PC-3 (cell line): ENCODE measurements around the gene CACNA1D. TPM values are rescaled to one million over a fixed set of nuclear protein-coding genes. Genes with fewer than 3 reads are reported as not detected.

ENCODE experiments used
- ATAC-seq: fragments of 200-7000 bp; cut with Tn5 transposase; 2 replicates; pipeline ENCODE4 v1.9.1; 2020; ENCODE audit warnings: mild to moderate bottlenecking, moderate library complexity
- BruUV-seq: library from RNA; stranded (reverse); fragments of 400-500 nt; replicated peaks from 2 replicates; lab custom pipeline; 2021; lab: Mats Ljungman, UMichigan
- CTCF ChIA-PET: fragments of 300-600 bp; sonication (Branson Sonifier 250); formaldehyde crosslinking; loops from one replicate; lab custom pipeline; 2022; ENCODE audit warnings: antibody characterized with exemption; lab: Charles Lee
- POLR2A ChIA-PET: fragments of 300-600 bp; sonication (Branson Sonifier 250); formaldehyde crosslinking; loops from one replicate; lab custom pipeline; 2022; ENCODE audit warnings: antibody characterized with exemption; ENCODE audit not compliant: unreplicated experiment; lab: Charles Lee
- DNase-seq: peaks from one replicate; pipeline ENCODE4 v3.0.0-alpha.2; 2015
- H2AFZ ChIP-seq: fragments of 300-600 bp; sonication (generic); 2 replicates; pipeline ENCODE4 v1.6.0; 2016; ENCODE audit warnings: antibody characterized with exemption, low read length
- H3F3A ChIP-seq: fragments of 300-600 bp; sonication (generic); one replicate; pipeline ENCODE4 v1.6.0; 2017; ENCODE audit warnings: antibody characterized with exemption, low read length, control low read depth, mild to moderate bottlenecking; ENCODE audit not compliant: unreplicated experiment
- H3K27ac ChIP-seq: fragments of 300-600 bp; sonication (generic); 2 replicates; pipeline ENCODE4 v1.5.1; 2016; ENCODE audit warnings: mild to moderate bottlenecking, low read length
- H3K27me3 ChIP-seq: fragments of 300-600 bp; sonication (generic); 2 replicates; pipeline ENCODE4 v1.6.1; 2016; ENCODE audit warnings: low read length, mixed read lengths
- H3K36me3 ChIP-seq: fragments of 300-600 bp; sonication (generic); 2 replicates; pipeline ENCODE4 v1.6.1; 2016; ENCODE audit warnings: low read depth, mixed run types, low read length, mixed read lengths
- H3K4me1 ChIP-seq: fragments of 300-600 bp; sonication (generic); 2 replicates; pipeline ENCODE4 v1.5.1; 2016; ENCODE audit warnings: low read length; ENCODE audit not compliant: insufficient read depth
- H3K4me2 ChIP-seq: fragments of 300-600 bp; sonication (generic); 2 replicates; pipeline ENCODE4 v1.6.0; 2016; ENCODE audit warnings: low read length
- H3K4me3 ChIP-seq: fragments of 300-600 bp; sonication (generic); 2 replicates; pipeline ENCODE4 v1.5.1; 2016; ENCODE audit warnings: mild to moderate bottlenecking, low read length, mixed read lengths
- H3K79me2 ChIP-seq: fragments of 300-600 bp; sonication (generic); 2 replicates; pipeline ENCODE4 v1.6.1; 2017; ENCODE audit warnings: low read length, mixed read lengths
- H3K9ac ChIP-seq: fragments of 300-600 bp; sonication (generic); 2 replicates; pipeline ENCODE4 v1.6.0; 2016; ENCODE audit warnings: mild to moderate bottlenecking, low read length
- H3K9me2 ChIP-seq: fragments of 300-600 bp; sonication (generic); replicated peaks from 2 replicates; pipeline ENCODE4 v1.6.1; 2016; ENCODE audit warnings: mixed run types, low read length, mixed read lengths
- H3K9me3 ChIP-seq: fragments of 300-600 bp; sonication (generic); 2 replicates; pipeline ENCODE4 v1.6.1; 2016; ENCODE audit warnings: low read length, mixed read lengths
- H4K20me1 ChIP-seq: fragments of 300-600 bp; sonication (generic); 2 replicates; pipeline ENCODE4 v1.6.1; 2016; ENCODE audit warnings: low read length, mixed read lengths
- EZH2 ChIP-seq: fragments of 300-600 bp; sonication (generic); IDR thresholded peaks from one replicate; pipeline ENCODE4 v1.6.1; 2017; ENCODE audit warnings: antibody characterized with exemption, mild to moderate bottlenecking, low read length; ENCODE audit not compliant: unreplicated experiment
- EZH2phosphoT487 ChIP-seq: fragments of 300-600 bp; sonication (generic); IDR thresholded peaks from 2 replicates; pipeline ENCODE4 v1.6.1; 2018; ENCODE audit warnings: mild to moderate bottlenecking, antibody characterized with exemption, low read length, borderline replicate concordance
- intact Hi-C: fragments of 100-400 bp; cut with micrococcal nuclease; formaldehyde crosslinking; loops from 2 replicates; pipeline ENCODE4 v1.9.0; 2023
- total RNA-seq: library from RNA; depleted of rRNA; stranded (reverse); fragments of >200 nt; gene quantifications from 2 replicates; pipeline ENCODE4 v1.2.3, GENCODE V29; 2014
- TF ChIP-seq, protein P1 (sequence below): fragments of 300-600 bp; sonication (generic); conservative IDR thresholded peaks from 2 replicates; pipeline ENCODE4 v1.5.1; 2017; ENCODE audit warnings: antibody characterized with exemption, low read depth, mild to moderate bottlenecking, low read length

Gene CACNA1D
- total RNA-seq, 1 experiment from 2014 or later, result not detected

DNA sequence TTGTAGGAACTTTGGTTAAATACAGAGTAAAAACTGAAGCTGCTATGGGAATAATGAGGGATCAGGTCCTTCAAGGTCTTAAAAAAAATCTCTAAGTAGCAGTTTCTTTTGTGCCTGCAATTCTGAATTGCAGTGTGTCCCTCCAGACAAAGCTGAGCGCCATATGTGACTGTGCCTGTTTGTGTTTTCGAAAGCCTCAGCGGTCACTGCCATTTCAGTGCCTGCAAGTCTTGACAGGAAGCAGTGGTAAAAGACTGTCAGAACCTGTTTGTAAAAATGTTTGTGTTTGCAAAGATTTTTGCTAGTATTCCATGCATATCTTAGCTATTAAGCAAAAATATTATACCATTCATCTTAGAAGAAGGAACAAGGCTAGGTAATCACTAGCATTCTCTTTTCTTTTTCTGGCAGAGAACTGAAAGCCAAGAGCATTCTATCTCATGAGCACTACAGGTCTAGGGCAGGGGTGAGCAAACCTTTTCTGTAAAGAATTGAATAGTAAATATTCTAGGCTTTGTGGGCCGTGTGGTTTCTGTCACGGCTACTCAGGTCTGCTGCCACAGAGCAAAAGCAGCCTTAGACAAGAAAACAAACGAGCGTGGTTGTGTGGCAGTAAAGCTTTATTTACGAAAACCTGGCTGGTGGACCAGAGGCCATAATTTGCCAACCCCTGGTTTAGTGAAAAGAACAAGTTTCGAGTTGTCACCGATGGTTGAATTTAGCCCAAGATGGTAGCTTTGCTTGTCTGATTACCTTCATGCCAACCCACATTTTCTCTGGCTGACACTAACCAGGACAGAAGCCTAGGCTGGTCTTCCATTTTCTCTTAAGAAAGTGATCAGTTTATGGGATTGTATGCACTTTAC lies 134.4 kb downstream of the CACNA1D start:
- intact Hi-C loops, result no loop called here
- H3K27ac ChIP-seq, result no peak overlapping the region
- no peak overlapping the region for H3K9ac ChIP-seq
- no peaks in the 10 kb centered on the region for H3F3A ChIP-seq
- no peaks in the 10 kb centered on the region for H3K79me2 ChIP-seq
- no peaks in the 10 kb centered on the region for H3K9me3 ChIP-seq
- H2AFZ ChIP-seq, result no peak overlapping the region
- CTCF ChIA-PET, result no interaction called here
- ATAC-seq (no peak), DNase-seq (no peak)
- H3K9me2 ChIP-seq, result no peaks in the 10 kb centered on the region
- H3K4me3 ChIP-seq, result no peak overlapping the region
- peaks cover 61% of the 10 kb centered on the region for H3K27me3 ChIP-seq
- no TSS peak for BruUV-seq
- TF ChIP-seq EZH2 (no peak), EZH2phosphoT487 (no peak)
- TF ChIP-seq, protein P1, sequence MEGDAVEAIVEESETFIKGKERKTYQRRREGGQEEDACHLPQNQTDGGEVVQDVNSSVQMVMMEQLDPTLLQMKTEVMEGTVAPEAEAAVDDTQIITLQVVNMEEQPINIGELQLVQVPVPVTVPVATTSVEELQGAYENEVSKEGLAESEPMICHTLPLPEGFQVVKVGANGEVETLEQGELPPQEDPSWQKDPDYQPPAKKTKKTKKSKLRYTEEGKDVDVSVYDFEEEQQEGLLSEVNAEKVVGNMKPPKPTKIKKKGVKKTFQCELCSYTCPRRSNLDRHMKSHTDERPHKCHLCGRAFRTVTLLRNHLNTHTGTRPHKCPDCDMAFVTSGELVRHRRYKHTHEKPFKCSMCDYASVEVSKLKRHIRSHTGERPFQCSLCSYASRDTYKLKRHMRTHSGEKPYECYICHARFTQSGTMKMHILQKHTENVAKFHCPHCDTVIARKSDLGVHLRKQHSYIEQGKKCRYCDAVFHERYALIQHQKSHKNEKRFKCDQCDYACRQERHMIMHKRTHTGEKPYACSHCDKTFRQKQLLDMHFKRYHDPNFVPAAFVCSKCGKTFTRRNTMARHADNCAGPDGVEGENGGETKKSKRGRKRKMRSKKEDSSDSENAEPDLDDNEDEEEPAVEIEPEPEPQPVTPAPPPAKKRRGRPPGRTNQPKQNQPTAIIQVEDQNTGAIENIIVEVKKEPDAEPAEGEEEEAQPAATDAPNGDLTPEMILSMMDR, result no peak
- no peaks in the 10 kb centered on the region for H4K20me1 ChIP-seq
- no peaks in the 10 kb centered on the region for H3K36me3 ChIP-seq
- POLR2A ChIA-PET, result no interaction called here
- no peaks in the 10 kb centered on the region; the same call in 1 of the 2 replicates for H3K4me1 ChIP-seq
- H3K4me2 ChIP-seq, result no peak overlapping the region

DNA sequence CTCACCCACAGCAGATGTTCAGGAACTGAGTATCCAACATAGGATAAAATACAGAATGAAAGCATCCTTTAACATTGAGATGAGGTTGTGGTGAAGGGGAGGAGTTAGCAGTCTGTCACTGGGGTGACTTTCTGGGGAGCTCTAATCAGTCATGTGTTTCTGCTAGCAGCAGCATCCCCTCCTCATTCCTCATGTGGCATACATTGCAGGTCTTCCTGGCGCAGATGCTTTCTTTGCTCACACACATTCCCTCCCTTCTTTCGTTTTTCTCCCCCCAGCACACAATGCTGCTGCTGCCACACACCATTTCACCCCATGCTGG lies 135.0 kb downstream of the CACNA1D start:
- intact Hi-C loops, result no loop called here
- H3K79me2 ChIP-seq, result no peaks in the 10 kb centered on the region
- H2AFZ ChIP-seq, result no peak overlapping the region
- no peak overlapping the region for H3K4me3 ChIP-seq
- H3K4me2 ChIP-seq, result no peak overlapping the region
- no TSS peak for BruUV-seq
- no peaks in the 10 kb centered on the region for H3K9me3 ChIP-seq
- DNase-seq, result no peak
- ATAC-seq, result no peak
- ChIA-PET CTCF (no interaction called here), POLR2A (no interaction called here)
- no peaks in the 10 kb centered on the region for H3K36me3 ChIP-seq
- H3F3A ChIP-seq, result no peaks in the 10 kb centered on the region
- TF ChIP-seq, protein P1, result no peak
- TF ChIP-seq EZH2phosphoT487 (no peak), EZH2 (no peak)
- H3K4me1 ChIP-seq, result no peaks in the 10 kb centered on the region; the same call in 1 of the 2 replicates
- H3K27me3 ChIP-seq, result peaks cover 61% of the 10 kb centered on the region
- H3K9ac ChIP-seq, result no peak overlapping the region
- H3K27ac ChIP-seq, result no peak overlapping the region
- no peaks in the 10 kb centered on the region for H4K20me1 ChIP-seq
- no peaks in the 10 kb centered on the region for H3K9me2 ChIP-seq

DNA sequence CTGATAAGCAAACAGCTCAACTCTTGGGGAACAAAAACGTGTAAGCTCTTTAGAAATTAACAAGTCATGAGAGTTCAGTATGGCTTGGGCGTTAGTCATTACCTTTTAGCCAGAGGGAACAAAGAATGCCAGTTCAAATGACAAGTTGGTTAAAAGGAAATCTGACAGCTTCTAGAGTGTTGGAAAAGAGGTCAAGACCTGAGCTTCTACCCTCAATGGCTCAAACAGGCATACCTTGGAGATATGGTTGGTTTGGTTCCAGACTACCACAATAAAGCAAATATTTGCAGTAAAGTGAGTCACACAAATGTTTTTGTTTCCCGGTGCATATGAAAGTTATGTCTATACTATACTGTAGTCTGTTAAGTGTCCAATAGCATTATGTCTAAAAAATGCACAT lies 136.1 kb downstream of the CACNA1D start:
- H3F3A ChIP-seq, result no peaks in the 10 kb centered on the region

More for the DNA sequence above, 136.1 kb downstream of the CACNA1D start:
- Histone ChIP-seq H3K4me3 (no peak overlapping the region), H3K36me3 (no peaks in the 10 kb centered on the region), H3K9me3 (no peaks in the 10 kb centered on the region), H4K20me1 (no peaks in the 10 kb centered on the region), H3K79me2 (no peaks in the 10 kb centered on the region), H2AFZ (no peak overlapping the region), H3K9me2 (no peaks in the 10 kb centered on the region), H3K27me3 (peaks cover 61% of the 10 kb centered on the region), H3K27ac (no peak overlapping the region), H3K4me1 (no peaks in the 10 kb centered on the region; the same call in 1 of the 2 replicates), H3K4me2 (no peak overlapping the region), H3K9ac (no peak overlapping the region)
- ChIA-PET CTCF (no interaction called here), POLR2A (no interaction called here)
- TF ChIP-seq EZH2phosphoT487 (no peak), EZH2 (no peak)
- TF ChIP-seq, protein P1, result no peak
- ATAC-seq (peak; percentile 57), DNase-seq (peak; percentile 69)
- BruUV-seq, result no TSS peak
- intact Hi-C loops, result no loop called here
